Activated gamma-delta T cell (primary cell): ENCODE data around the gene RAB32.

Experiments used
- DNase-seq: peaks from one replicate; lab custom pipeline; 2025; lab: John Stamatoyannopoulos, UW

The RAB32 gene

DNA sequence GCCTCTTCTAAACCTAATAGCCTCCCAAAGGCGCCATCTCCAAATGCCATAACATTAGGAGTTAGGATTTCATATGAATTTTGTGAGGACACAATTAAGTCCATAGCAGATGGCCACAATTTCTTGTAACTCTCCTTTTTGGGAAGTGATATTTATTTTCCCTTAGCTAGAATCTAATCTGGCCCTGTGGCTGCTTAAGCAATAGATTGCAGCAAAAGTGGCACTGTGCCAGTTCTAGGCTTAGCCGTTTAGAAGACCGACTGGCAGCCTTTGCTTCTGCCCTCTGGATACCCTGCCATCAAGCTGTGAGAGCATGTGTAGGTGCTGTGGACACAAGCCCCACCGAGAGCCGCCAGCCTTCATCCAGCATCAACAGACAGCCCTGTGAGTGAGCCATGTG, 39.2 kb downstream of the RAB32 start:
- DNase-seq: no peak

DNA sequence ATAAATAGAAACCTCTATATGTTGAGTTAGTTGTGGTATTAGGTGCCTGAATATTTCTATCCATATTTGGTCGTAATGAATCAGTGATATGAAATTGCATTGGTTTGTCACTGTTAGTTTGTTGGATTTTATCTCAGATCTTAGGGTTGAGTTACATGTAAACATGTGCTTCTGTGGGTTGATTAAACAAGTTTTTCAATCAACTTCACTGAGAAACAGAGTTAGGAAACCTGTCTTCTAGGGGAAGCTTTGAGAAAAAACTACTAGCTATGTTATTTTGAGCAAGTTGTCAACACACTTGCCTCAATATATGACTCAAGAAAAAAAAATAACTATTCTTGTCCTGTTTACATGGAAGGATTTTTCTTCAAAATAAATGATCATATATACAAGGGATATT, 40.3 kb downstream of the RAB32 start:
- DNase-seq: no peak

DNA sequence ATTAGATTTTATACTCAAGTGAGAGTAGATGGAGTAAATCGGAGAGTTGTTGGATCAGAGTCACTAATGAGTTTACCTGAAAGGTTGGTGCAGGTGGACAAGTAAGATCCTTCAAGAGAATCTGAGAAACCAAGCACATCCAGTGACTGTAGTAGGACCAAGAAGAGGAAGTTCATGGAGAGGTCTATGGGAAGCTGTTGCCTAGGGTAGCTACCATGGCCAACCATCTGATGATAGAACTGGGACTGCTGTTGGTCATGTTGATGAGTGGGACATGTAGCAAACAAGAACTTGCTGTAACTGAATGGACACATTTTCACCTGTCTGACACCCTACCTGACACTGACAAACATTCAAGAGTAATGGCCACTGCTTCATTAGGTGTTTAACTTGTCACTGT, 43.8 kb downstream of the RAB32 start:
- DNase-seq: no peak

DNA sequence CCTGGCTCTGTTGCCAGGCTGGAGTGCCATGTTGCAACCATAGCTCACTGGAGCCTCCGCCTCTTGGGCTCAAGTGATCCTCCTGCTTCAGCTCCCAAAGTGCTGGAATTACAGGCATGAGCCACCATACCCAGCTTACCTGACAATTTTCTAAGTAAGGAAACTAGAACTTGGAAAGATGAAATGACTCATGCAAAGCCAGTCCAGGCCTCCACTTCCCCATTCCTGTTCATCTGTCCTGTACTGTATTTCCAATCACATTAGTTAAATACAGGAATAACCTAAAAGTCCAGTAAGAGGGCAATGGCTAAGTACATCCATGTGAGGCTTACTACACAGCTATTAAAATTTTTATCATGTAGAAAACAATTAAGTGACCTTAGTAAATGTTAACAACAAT, 46.9 kb downstream of the RAB32 start:
- no peak for DNase-seq

DNA sequence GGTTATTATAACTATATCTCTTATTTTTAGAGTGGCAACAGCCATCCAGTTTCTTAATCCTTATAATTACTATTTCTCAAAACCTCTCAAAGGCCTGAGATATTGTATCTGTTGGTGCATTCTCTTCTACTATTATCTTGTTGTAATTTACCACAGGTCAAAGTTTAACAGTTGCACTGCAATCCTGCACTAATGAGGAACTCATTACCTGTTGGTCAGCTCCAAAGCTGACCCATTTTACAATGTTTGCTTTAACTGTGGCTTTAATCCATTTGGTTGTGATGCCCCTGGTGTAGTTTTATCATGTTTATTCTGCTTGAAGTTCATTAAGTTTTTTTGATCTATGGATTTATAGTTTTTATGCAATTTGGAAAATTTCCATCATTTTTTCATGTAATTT, 48.8 kb downstream of the RAB32 start:
- no peak for DNase-seq

DNA sequence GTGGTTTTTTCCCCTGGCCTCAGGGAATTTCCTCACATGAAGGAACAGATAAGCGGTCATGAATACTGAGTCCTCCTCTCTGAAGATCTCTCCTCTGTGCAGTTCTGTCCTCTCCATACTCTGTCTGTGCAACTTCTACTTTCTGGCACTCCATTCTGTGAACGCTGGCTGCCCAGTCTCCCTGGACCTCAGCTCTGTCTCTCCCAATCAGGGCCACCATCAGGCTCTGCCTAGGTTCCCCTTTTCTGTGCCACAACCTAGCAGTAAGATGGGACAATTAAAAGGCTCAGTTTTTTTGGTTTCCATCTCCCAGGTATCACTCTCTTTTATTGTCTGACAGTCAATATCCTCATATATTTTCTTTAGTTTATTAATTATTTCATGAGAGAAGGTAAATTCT, 50.4 kb downstream of the RAB32 start:
- DNase-seq: no peak

DNA sequence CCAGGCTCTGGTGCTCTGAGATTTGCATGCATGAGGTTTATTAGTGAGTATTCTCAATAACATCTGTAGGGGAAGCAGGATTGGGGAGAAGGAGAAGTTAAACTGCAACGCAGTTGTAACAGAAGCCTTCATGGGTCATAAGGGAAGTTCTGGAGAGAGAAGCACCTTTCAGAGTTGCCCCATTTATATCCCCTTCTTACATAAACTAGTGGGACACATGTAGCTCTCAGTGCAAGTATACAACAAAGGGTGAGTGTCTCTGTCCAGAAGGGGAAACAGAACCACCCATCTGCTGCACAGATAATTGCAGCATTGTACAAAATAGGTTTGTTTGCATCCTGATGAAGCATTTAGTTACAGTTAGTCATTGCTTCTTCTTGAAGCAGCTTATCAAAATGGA, 50.9 kb downstream of the RAB32 start:
- DNase-seq: no peak

DNA sequence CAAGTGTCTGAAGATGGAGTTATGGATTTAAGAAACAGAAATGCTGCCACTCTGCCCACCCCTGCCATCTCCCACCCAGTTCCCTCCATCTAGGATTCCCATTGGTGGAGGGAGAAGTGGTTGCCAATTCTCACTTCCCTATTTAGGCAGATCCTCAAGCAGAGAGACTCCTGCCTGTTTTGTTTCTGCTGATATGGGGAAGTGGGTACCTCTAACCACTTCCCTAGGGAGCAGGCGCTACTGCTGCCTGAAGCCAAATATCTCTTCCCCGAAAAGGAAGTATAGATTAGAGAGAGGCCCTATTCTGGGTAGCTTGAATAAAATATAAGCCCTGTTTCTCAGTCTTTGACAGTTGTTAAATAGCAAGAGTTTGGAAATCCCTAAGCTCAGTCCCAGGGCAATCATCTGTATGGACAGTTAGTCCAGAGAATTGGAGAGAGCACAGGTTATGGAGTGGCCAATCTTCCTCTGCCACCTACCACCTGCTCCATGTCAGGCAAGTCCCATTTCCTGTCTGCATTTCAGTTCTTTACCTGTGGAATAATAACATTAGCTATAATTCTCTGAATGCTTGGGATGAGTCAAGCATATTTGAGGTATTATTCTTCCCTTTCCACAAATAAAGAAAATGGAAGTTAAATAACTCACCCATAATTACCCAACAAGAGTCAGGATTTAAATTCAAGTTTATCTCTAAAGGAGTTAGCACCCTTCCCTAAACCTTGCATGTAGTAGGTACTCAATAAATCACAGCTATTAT, 52.5 kb downstream of the RAB32 start:
- DNase-seq: no peak

DNA sequence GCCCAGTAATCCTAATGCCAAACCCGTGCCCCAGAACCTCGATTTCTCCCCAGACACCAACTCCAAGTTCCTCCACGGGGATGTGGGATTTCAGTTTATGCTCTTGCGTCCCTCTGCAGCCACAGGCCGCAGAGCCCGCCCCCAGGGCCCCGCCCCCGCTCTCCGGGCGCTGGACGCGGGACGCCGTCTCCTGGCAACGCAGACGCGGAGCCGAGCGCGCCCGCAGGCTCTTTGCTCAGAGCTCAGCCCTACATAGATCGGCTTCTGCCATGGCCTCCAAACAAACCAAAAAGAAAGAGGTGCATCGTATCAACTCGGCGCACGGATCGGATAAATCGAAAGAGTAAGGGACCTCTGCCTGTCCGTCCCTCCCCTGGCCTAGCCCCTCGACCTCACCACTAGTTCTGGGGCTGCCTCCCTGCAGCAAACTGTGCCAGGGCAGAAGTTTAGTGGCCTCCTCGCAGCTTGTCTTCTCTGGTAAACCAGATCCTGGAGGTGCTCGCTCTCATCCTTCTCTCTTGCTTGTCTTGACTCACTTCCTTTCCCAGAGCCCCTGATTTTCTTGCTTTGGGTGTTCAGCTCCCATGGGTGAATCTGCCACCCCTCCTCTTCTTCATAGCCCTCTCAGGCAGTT, 55.3 kb downstream of the RAB32 start, which contains the start of gene ADGB:
Gene ADGB, plus strand, starts transcription at position 201 of the 634 bp plus-strand sequence. Its CDS starts 69 bp downstream, at position 270.
- no peak for DNase-seq

DNA sequence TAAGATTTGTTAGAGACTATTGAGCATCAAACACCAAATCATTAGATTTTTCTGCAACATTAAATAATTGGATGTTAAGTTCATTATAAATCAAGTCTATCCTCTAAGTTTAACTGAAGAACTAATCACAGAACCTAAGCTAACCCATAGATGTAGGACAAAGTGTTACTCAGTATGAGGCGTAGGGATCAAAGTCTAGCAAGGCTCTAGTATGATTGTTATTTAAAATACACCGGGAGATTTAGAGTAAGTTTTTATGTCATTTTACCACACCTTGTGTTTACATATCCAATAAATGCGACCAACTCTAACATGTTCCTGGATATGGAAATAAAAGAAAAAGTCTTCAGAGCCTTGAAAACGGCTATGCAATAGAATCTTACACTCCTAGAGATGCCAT, 57.7 kb downstream of the RAB32 start:
- no peak for DNase-seq

DNA sequence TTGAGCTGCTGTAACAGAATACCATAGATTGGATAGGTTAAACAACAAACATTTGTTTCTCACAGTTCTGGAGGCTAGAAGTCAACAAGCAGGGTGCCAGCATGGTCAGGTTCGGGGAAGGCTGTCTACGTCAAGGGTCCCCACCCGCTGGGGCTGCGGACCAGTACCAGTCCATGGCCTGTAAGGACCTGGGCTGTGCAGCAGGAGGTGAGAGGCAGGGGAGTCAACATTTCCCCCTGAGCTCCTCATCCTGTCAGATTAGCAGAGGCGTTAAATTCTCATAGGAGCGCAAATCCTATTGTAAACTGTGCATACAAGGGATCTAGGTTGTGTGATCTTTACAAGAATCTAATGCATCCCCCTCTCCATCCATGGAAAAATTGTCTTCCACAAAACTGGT, 58.9 kb downstream of the RAB32 start:
- no peak for DNase-seq
